GM19455 (cell line): ENCODE data around the gene DRC7.

Experiments used
- ATAC-seq: cut with Tn5 transposase; IDR thresholded peaks from one replicate; pipeline ENCODE4 v1.9.1; 2021; ENCODE audit not compliant: unreplicated experiment

The DRC7 gene

DNA sequence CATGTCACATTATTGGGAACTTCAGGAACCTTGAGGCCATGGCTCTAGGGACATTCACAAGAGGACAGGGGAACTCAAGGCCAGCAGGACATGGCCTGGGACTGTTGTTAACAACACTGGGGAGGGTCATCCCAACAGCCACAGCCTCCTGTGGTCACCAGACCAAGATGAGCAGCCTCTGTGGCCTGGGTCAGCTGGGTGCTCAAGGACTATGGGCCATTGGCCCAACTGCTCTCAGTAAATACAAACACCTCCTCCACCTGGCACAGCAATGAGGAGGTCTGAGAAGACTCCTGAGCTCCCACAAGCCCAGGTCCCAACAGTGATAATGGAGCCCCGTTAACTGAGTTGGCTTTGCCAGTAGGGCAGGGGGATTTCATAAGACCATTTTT lies 86.7 kb downstream of the DRC7 start:
- no peak for ATAC-seq
